Lower leg skin (tissue), 4 donors: ENCODE data around the gene RPTOR. TPM values are rescaled to one million over a fixed set of nuclear protein-coding genes. Genes with fewer than 3 reads are reported as not detected.

ENCODE experiments used
- DNase-seq, 2 donors: peaks; one replicate each; pipeline ENCODE4 v3.0.0-alpha.2; 2019; ENCODE audit warnings: low spot score in 2 of 2
- H3K4me3 ChIP-seq: fragments of 200-600 bp; sonication (generic); 2 replicates; pipeline ENCODE4 v1.5.1; 2017; ENCODE audit warnings: mild to moderate bottlenecking, low read depth; ENCODE audit not compliant: poor library complexity, severe bottlenecking
- POLR2A ChIP-seq, 2 donors: fragments of 450-650 bp; IDR thresholded peaks; one replicate each; pipeline ENCODE4 v1.6.1; 2016 to 2017; ENCODE audit warnings: antibody characterized with exemption in 2 of 2, mild to moderate bottlenecking in 1 of 2, moderate library complexity in 1 of 2
- WGBS, 2 donors: methylation state at CpG; one replicate each; pipeline ENCODE4 v1.1.5; 2018; 5-methylcytosine and 5-hydroxymethylcytosine counted together
- intact Hi-C: fragments of 100-400 bp; cut with DNase I; formaldehyde crosslinking; loops from one replicate; pipeline ENCODE4 v1.15.0; 2023; ENCODE audit warnings: low total_unique reads
- total RNA-seq, 4 donors: library from RNA; depleted of rRNA; stranded (reverse); fragments of >200 nt; gene quantifications; one replicate each; pipeline ENCODE4 v1.1.0, GENCODE V29; 2016
- TF ChIP-seq, protein P1 (sequence below), 3 donors: fragments of 450-650 bp; IDR thresholded peaks; one replicate each; pipeline ENCODE4 v1.5.1; 2016; ENCODE audit warnings: antibody characterized with exemption in 3 of 3, mild to moderate bottlenecking in 3 of 3, moderate library complexity in 2 of 3

RPTOR gene
- total RNA-seq, 4 donors from 2014 or later: 30.7 to 68.2 (median 39.8) TPM

DNA sequence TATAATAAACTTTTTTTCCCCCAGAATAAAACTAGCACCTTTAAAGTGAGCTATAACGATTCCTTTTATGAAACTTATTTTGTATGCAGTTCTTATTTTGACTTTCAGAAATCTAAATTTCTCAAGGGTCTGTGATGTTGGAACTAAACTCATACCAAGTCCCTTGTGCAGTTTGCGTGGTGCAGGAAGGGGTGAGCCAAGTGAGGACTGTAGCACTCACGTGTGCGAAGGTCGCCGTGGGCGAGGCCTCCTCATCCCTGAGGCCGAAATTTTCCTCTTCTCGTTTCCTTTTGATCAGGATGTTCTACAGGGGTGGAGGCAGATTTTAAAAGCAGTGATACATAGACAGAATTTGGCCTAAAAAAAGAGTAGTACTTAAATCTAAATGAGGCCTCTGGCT is 73.7 kb downstream of the RPTOR start:
- peak in 1 of 2 donors; percentile 26 for DNase-seq
- H3K4me3 ChIP-seq: no peak overlapping the region
- TF ChIP-seq POLR2A (IDR thresholded peaks at IDR 0.05): no peak
- TF ChIP-seq, protein P1, sequence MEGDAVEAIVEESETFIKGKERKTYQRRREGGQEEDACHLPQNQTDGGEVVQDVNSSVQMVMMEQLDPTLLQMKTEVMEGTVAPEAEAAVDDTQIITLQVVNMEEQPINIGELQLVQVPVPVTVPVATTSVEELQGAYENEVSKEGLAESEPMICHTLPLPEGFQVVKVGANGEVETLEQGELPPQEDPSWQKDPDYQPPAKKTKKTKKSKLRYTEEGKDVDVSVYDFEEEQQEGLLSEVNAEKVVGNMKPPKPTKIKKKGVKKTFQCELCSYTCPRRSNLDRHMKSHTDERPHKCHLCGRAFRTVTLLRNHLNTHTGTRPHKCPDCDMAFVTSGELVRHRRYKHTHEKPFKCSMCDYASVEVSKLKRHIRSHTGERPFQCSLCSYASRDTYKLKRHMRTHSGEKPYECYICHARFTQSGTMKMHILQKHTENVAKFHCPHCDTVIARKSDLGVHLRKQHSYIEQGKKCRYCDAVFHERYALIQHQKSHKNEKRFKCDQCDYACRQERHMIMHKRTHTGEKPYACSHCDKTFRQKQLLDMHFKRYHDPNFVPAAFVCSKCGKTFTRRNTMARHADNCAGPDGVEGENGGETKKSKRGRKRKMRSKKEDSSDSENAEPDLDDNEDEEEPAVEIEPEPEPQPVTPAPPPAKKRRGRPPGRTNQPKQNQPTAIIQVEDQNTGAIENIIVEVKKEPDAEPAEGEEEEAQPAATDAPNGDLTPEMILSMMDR (IDR thresholded peaks at IDR 0.05): no peak
- WGBS, 2 donors: 80 to 87% methylated on average over 9 of the region's 9 CpGs
- intact Hi-C loops: no loop called here

DNA sequence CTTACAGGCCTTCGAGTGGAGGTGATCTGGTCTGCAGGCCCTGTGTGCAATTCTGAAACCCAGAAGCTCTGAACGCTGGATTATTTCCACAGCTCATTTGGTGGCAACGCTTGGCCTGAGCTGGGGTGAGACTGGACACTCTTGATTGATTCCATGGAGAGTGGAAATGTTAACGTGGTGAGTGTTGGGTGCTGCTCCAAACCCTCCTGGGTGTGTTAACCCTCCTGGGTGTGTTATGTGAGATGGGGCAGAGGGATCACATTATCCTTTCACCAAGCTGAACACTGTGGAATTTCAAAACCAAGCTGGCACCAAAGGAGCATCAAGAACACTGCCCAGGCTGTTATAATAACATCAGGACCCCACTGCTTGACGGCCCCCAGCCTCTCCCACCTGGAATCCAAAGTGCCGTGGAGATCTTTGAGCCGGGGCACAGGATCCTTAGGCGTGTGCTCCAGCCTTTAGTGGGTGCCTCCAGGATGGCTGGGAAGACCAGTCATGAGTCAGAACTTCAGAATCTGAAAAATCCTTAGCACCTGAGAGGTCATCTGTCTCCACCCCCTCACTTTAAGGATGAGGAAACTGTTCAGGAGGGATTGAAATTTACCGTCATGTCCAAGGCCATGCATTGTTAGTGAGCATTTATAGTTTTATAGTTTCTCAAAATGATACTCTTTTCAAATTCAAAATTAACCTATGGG is 75.0 kb downstream of the RPTOR start:
- peak in 1 of 2 donors; percentile 50 for DNase-seq
- H3K4me3 ChIP-seq: no peak overlapping the region
- 84 to 87% methylated on average over 9 of the region's 9 CpGs for WGBS, 2 donors
- TF ChIP-seq, protein P1 (IDR thresholded peaks at IDR 0.05): no peak
- no peak for TF ChIP-seq POLR2A (IDR thresholded peaks at IDR 0.05)
- intact Hi-C loops: no loop called here

DNA sequence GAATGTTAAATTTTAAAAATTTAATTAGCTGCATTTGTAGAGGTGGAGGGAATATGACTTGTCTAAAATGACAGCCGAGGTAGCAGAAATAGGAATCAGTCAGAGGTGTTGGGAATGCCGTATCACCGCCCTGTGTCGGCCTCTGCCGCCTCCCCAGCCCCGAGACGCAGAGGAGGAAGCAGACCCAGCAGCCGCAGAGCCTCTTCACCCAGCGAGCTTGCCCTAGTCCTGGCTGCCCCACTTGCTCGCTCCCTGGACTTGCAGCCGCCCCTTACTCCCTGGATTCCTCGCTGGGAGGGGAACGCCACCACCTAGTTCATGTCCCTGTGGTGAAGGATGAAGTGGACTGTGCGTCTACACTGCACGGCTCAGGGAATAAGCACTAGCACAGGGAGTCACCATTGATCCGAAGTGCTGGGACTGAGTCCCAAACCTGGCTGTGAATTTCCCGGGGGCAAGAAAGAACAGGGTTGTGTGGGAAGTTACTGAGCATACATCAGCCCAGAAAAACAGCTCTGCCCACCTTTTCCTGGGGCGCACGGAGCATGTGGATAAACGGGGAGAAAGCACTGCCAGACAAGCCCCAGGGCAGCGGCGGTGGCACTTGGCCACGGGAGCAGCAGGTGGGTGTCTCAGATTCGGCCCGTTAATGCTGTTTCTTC is 76.8 kb downstream of the RPTOR start:
- TF ChIP-seq, protein P1 (IDR thresholded peaks at IDR 0.05): no peak
- TF ChIP-seq POLR2A (IDR thresholded peaks at IDR 0.05): no peak
- 81 to 83% methylated on average over 25 of the region's 25 CpGs for WGBS, 2 donors
- intact Hi-C loops: no loop called here
- no peak overlapping the region for H3K4me3 ChIP-seq
- peak in 1 of 2 donors; percentile 65 for DNase-seq

DNA sequence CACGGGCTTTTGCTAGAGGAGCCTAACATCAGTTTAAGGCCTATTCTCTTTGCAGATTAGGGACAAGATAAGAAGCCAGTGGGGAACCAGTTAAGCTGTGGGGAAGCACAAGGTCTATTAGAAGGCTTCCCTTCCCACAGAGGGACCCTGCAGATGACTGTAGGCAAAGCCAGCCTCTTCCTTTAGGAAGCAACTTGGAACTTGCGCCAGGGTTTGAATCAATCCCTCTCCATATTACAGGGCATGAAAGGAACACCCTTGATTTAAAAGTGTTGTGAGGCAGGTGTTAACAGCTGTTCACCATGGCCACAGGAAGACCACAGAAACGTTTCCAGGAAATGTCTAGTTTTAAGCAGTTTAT is 77.3 kb downstream of the RPTOR start:
- no peak for DNase-seq
- H3K4me3 ChIP-seq: no peak overlapping the region
- WGBS, 2 donors: 50 to 56% methylated on average over 3 of the region's 3 CpGs
- TF ChIP-seq, protein P1 (IDR thresholded peaks at IDR 0.05): no peak
- no peak for TF ChIP-seq POLR2A (IDR thresholded peaks at IDR 0.05)
- intact Hi-C loops: no loop called here

DNA sequence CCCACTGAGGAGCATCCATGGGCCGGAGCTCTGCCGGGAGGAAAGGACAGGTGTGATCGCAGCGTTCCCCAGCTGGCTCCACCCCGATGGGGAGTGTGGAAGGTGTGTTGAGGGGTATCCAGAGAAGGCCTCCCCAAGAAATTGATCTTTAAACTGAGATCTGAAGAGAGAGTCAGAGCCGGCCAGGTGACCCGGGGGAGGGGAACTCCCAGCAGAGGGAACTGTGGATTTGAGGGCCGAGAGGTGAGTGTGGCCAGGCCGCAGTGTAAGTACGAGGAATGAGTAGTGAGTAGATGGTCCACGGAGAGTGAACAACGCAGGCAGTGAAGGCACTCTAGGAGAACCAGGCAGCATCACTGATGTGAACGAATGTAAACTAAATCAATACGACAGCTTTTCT is 80.2 kb downstream of the RPTOR start:
- H3K4me3 ChIP-seq: no peak overlapping the region
- DNase-seq: no peak
- TF ChIP-seq, protein P1 (IDR thresholded peaks at IDR 0.05): no peak
- no peak for TF ChIP-seq POLR2A (IDR thresholded peaks at IDR 0.05)
- intact Hi-C loops: no loop called here
- WGBS, 2 donors: 93 to 95% methylated on average over 14 of the region's 14 CpGs
